ENCODE data around the gene GRHL3.

DNA sequence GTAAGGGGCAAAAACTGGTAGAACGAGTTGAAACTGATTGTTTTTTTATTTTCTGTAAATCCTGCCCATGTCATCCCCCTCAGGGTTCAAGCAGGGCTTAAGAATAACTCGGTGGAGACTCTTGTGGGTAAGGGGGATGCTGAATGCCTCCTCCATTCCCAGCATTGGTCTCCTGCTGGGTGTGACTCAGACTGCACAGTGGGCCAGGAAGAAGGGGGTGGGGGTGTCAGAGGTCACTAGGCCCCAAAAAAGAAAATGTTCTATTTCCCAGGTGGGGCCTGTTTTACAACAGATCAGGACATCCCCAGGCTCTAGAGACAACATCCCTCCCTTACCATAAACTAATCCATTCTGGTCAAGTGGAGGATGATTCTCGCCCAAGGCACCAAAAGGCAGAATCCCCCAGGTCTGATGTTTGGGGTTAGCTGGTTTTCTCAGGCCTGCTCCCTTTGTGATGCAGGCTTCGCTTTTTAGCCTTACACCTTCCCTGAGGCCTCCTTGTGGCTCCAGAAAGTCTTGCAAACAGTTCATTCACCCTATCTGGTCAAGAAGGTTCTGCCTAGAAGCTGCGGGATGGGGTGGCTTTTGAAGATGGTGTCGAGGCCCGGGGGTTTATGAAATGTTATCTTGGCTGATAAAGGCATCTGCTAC, 10.7 kb upstream of the GRHL3 start:
- no peak for TF ChIP-seq POLR2A (IDR thresholded peaks at IDR 0.05)
- TF ChIP-seq, protein P1, sequence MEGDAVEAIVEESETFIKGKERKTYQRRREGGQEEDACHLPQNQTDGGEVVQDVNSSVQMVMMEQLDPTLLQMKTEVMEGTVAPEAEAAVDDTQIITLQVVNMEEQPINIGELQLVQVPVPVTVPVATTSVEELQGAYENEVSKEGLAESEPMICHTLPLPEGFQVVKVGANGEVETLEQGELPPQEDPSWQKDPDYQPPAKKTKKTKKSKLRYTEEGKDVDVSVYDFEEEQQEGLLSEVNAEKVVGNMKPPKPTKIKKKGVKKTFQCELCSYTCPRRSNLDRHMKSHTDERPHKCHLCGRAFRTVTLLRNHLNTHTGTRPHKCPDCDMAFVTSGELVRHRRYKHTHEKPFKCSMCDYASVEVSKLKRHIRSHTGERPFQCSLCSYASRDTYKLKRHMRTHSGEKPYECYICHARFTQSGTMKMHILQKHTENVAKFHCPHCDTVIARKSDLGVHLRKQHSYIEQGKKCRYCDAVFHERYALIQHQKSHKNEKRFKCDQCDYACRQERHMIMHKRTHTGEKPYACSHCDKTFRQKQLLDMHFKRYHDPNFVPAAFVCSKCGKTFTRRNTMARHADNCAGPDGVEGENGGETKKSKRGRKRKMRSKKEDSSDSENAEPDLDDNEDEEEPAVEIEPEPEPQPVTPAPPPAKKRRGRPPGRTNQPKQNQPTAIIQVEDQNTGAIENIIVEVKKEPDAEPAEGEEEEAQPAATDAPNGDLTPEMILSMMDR (IDR thresholded peaks at IDR 0.05) = no peak
